SU-DHL-6 (cell line): ENCODE results near the gene GLRA3.

Experiments
- CTCF ChIP-seq: fragments of 200-600 bp; sonication (generic); IDR thresholded peaks from one replicate; pipeline ENCODE4 v1.5.1; 2017; ENCODE audit warnings: antibody characterized with exemption, mild to moderate bottlenecking, low read length, moderate library complexity; ENCODE audit not compliant: insufficient read depth, poor library complexity, severe bottlenecking
- EZH2phosphoT487 ChIP-seq: fragments of 200-600 bp; sonication (generic), shearing (Covaris generic); conservative IDR thresholded peaks from 2 replicates; pipeline ENCODE4 v1.6.1; 2018; ENCODE audit warnings: mild to moderate bottlenecking, antibody characterized with exemption, low read length, moderate library complexity, mixed read lengths

GRCh38 chr4:174763454-174764104 lies 65.5 kb downstream of the GLRA3 start:
- TF ChIP-seq CTCF (no peak), EZH2phosphoT487 (no peak)
